ENCODE measurements around the gene ZNF2.

ZNF2 gene

GRCh38 chr2:95206096-95206495 is 40.5 kb downstream of the ZNF2 start:
- no peak for DNase-seq (ENCODE audit: low spot score)

- peak; percentile 96 for DNase-seq (ENCODE audit: low spot score)
These were observed 41.7 kb downstream of the ZNF2 start, which contains the start of gene ZNF892 for GRCh38 chr2:95207111-95207961. TSS of gene ZNF892 (plus strand) at chr2:95207521. CDS start at chr2:95207816, 295 bp downstream.

GRCh38 chr2:95208106-95208505 is 42.5 kb downstream of the ZNF2 start:
- DNase-seq (ENCODE audit: low spot score): peak; percentile 9

- no peak for DNase-seq (ENCODE audit: low spot score)
These were observed 49.5 kb downstream of the ZNF2 start for GRCh38 chr2:95215018-95215612.

- DNase-seq (ENCODE audit: low spot score): no peak
These were observed 54.8 kb downstream of the ZNF2 start for GRCh38 chr2:95220449-95220848.

GRCh38 chr2:95225658-95226057 is 60.0 kb downstream of the ZNF2 start:
- no peak for DNase-seq (ENCODE audit: low spot score)

GRCh38 chr2:95231723-95232122 is 66.1 kb downstream of the ZNF2 start:
- peak; percentile 73 for DNase-seq (ENCODE audit: low spot score)

GRCh38 chr2:95232232-95232631 is 66.6 kb downstream of the ZNF2 start:
- no peak for DNase-seq (ENCODE audit: low spot score)
